ENCODE results near the gene PICALM.
A peak's percentile ranks its signal among the peaks of the same experiment; 100 is the strongest.

The PICALM gene

GRCh38 chr11:85923455-85923854, 145.4 kb downstream of the PICALM start:
- DNase-seq (ENCODE audit: low read depth): no peak
- H3K4me3 ChIP-seq (ENCODE audit: control insufficient read depth, low read depth, low read length): no peak overlapping the region
- no peak for TF ChIP-seq CTCF (conservative IDR thresholded peaks at IDR 0.05; ENCODE audit: control insufficient read depth, insufficient read depth, low read depth, low read length)

GRCh38 chr11:85922367-85922766, 146.5 kb downstream of the PICALM start:
- no peak overlapping the region for H3K4me3 ChIP-seq (ENCODE audit: control insufficient read depth, low read depth, low read length)
- no peak for DNase-seq (ENCODE audit: low read depth)
- no peak for TF ChIP-seq CTCF (conservative IDR thresholded peaks at IDR 0.05; ENCODE audit: control insufficient read depth, insufficient read depth, low read depth, low read length)

- peak; percentile 28 for DNase-seq (ENCODE audit: low read depth)
- H3K4me3 ChIP-seq (ENCODE audit: control insufficient read depth, low read depth, low read length): no peak overlapping the region
- no peak for TF ChIP-seq CTCF (conservative IDR thresholded peaks at IDR 0.05; ENCODE audit: control insufficient read depth, insufficient read depth, low read depth, low read length)
These were observed 149.7 kb downstream of the PICALM start for GRCh38 chr11:85918910-85919794.

GRCh38 chr11:85914425-85914824, 154.5 kb downstream of the PICALM start:
- no peak overlapping the region for H3K4me3 ChIP-seq (ENCODE audit: control insufficient read depth, low read depth, low read length)
- DNase-seq (ENCODE audit: low read depth): no peak
- TF ChIP-seq CTCF (conservative IDR thresholded peaks at IDR 0.05; ENCODE audit: control insufficient read depth, insufficient read depth, low read depth, low read length): no peak

GRCh38 chr11:85913513-85913912, 155.4 kb downstream of the PICALM start:
- no peak overlapping the region for H3K4me3 ChIP-seq (ENCODE audit: control insufficient read depth, low read depth, low read length)
- DNase-seq (ENCODE audit: low read depth): no peak
- TF ChIP-seq CTCF (conservative IDR thresholded peaks at IDR 0.05; ENCODE audit: control insufficient read depth, insufficient read depth, low read depth, low read length): no peak

- TF ChIP-seq CTCF (conservative IDR thresholded peaks at IDR 0.05; ENCODE audit: control insufficient read depth, insufficient read depth, low read depth, low read length): no peak
- H3K4me3 ChIP-seq (ENCODE audit: control insufficient read depth, low read depth, low read length): no peak overlapping the region
These were observed 156.5 kb downstream of the PICALM start for GRCh38 chr11:85912414-85912813.

More at GRCh38 chr11:85912414-85912813, 156.5 kb downstream of the PICALM start:
- no peak for DNase-seq (ENCODE audit: low read depth)

Data from fibroblast of mammary gland (primary cell).